ENCODE results near the gene SLC9A3.
A peak's percentile ranks its signal among the peaks of the same experiment; 100 is the strongest.

The SLC9A3 gene

DNA sequence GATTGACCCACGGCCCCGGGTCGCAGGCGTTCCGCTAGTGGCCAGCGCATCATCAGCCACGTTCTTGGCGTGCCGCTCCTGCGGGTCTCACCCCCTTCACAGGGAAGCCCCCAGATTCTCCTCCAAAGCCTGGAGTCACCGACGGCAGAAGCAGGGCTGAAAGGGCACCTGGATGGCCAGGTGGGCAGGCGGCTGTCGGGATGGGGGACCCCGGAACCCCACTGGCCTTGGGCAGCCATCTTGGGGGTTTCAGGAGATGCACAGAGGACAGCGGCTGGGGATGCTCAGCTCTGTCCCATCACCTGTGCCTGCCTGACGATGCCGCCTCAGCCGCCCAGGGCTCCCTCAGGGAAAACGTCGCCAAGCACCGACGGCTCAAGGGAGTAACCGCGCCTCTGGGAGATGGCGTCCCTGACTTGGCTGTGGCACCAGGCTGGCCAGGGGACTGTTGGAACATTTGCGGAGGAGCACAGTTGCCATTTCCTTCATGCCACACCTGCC lies 14.1 kb upstream of the SLC9A3 start:
- no peak for DNase-seq

DNA sequence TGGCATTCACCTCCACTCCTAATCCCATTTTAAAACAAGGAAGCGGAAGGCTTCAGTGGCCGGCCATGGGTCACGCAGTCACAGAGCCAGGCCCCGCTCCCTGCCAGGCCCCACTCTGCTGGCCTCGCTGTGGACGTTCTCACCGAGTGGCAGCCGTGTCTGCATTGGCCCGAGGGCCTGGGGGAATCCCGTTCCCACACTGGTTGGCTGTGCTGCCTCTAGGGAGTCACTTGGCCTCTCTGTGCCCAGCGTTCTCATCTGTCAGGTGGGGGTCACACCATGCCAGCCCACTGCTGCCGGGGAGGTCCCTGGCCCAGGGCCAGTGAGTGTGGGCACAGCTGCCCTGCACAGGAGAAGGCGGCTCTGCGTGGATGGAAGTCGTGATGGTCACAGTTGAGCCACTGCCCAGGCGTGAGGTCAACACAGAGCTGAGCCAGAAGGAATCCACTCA lies 13.4 kb upstream of the SLC9A3 start:
- DNase-seq, result no peak

DNA sequence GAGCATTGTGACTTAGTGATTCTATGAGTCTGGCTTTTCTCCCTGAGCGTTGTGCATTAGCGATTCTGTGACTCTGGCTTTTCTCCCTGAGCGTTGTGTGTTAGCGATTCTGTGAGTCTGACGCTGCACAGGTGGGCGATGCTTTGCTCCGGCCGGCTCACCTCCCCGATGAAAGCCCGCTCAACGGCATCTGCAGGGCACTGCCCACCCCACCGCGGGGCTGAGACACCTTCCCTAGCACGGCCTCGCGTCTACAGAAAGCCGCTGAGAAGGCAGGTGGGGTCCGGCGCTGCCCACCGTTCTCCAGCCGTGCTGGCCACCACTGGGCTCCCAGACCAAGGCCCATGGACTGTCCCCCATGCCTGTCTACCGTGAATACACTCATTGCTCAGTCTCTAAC lies 12.8 kb upstream of the SLC9A3 start:
- no peak for DNase-seq

DNA sequence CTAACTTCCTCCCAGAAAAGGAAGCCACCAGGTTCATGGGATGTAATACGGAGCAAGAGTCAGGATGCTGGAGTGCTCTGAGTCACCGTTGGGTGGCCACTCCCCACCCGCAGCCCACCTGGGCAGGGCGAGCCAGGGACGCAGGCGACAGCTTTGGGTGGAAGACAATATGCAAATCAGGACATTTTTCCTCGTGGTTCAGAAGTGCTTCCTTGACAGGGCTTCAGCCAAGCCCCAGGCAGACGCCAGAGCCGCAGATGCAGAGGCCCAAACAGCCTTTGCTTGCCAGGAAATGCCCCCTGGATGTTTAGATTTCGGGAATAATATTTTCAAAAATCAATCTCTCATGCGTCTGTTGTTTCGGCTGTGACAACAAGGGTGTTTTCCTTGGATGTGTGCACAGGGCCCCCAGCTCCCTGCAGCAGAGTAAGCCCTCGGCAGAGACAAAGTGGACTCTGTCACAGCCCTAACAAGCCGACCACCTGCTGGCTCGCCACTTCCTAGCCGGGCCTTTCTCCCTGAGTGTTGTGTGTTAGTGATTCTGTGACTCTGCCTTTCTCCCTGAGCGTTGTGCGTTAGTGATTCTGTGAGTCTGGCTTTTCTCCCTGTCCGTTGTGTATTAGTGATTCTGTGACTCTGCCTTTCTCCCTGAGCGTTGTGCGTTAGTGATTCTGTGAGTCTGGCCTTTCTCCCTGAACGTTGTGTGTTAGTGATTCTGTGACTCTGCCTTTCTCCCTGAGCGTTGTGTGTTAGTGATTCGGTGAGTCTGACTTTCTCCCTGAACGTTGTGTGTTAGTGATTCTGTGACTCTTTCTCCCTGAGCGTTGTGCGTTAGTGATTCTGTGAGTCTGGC lies 11.8 kb upstream of the SLC9A3 start:
- no peak for DNase-seq

DNA sequence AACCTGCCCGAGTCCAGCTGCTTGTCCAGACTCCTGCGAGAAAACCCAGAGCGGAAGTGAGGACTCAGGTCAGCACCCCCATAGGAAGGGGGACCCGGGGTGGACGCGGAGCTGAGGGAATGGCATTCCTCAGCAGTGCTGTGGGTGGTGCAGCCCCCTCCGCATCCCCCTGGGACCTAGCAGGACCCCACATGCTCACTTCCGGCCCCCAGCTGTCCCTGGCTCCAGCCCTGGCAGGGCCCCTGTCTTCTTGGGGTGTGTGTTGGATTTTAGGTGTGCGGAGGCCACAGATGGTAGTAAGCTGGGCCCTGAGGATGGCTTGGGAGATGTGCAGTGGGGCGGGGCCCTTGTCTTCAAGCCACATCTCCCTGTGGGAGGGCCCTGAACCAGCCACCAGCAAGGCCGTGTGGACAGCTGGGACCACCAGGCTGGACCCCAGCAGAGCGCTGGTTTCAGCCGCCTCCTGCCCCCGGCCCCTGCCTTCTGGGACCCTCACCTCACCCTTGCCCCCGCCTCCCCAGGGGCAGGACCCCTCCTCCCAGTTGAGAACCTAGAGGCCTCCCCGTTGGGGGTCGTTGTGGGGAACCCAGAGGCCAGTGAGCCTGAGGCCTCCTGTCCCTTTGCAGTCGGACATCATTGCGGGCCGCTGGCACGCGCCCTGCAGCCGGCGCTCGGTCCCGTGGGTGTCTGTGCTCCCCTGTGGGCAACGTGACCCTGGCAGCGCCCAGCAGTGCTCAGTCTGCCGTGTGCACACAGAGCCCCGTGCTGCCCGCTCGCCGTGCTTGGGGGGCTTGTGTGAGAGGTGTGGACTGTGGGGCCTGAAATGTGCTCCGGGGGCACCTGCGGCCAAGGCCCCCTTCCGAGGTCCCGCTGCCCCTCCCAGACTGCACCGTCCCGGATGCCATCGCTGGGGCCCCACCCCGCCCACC lies 10.8 kb upstream of the SLC9A3 start:
- DNase-seq, result no peak

DNA sequence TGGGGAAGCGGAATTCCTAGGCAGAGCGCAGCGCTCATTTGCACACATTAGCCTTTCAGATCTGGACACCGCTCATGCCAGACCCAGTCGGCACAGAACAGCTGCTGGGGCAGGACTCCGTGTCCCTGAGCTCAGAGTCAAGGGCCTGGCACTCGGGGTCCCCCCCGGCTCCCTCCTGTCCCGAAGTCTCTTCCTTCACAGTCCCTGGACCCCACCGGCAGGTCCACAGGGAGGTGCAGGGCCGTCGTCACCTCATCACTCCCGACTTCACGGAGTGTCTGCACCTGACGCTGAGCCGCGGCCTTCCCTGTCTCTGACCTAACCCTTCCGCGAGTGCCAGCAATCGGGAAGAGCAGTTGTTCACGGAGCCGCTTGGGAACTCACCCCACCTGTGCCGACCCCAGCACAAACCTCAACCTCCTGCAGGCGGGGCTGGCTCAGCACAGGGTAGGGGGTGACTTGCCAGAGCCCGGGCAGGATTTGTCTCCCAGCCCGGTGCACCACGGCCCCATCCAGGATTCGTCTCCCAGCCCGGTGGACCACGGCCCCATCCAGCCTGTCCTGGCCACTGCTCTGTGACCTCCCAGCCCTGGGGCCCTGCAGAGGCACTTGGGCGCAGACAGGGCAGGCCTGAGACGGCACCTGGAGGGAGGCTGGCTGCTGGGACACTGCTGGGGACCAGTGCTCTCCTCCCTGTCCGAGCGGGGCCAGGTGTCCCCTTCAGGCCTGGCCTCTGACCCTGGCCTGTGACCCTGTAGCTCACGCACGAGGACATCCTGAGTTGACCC lies 9.9 kb upstream of the SLC9A3 start:
- DNase-seq, result no peak

DNA sequence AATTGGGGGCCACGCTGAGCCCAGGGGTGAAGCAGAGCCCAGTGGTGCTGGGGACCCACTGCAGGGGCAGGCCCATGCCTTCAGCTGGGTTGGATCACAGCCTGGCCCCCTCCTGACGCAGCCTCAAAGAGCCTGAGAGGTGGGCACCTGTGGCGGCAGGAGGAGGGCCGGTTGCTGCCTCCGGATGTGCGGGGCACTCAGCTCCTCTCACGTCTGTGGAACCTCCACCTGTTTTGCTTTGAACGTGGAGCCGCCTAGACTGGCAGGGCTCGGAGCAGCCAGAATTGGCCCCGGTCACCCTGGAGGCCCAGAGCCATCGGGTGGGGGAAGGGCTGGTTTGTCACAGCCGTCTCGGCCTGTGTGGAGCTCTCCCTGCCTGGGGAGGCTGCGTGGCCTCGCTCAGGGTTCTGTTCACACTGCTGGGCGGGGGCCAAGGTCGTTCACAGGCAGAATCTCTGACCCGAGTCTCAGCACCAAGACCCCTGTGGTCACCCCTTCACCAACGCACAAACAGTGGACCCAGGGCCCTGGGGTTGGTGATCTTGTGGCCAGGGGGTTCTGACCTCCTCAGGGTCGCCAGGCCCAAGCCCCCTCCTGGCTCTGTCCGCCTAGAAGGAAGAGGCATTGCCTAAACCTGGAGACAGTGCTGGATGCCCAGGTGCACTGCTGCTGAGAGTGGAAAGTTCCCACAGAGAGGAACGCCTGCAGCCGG lies 9.2 kb upstream of the SLC9A3 start:
- DNase-seq, result no peak

DNA sequence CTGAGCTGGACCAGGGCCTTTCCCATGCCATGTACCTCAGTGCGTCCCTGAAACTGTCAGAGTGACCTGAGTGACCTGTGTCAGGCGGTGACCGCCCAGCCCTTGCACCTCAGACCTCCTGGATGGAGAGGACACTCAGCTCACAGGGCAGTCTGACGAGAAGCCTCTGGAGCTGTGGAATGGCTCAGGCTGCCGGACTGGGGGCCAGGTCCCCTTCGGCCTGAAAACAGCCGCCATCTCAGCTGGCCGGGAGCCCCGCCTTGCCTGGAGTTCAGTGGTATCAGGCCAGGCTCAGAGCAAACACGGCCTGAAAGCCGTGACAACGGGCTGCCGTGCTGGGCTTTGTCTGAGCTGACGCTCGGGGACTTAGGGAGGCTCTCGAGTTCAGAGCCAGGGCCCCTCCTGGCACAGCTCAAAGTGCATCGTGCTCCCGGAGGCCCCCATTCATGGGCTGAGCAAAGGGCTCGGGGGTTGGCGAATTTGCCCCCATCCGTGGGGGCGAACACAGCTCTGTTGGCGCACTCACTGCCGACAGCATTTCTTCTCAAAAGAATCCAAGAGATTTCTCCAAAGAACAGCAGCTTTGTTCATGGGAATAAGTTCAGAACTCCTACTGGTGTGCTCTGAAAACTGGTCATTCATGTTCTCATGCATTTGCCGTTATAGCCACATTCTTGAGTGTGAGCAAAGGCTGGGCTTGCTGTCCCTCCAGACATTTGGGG lies 8.4 kb upstream of the SLC9A3 start:
- no peak for DNase-seq

DNA sequence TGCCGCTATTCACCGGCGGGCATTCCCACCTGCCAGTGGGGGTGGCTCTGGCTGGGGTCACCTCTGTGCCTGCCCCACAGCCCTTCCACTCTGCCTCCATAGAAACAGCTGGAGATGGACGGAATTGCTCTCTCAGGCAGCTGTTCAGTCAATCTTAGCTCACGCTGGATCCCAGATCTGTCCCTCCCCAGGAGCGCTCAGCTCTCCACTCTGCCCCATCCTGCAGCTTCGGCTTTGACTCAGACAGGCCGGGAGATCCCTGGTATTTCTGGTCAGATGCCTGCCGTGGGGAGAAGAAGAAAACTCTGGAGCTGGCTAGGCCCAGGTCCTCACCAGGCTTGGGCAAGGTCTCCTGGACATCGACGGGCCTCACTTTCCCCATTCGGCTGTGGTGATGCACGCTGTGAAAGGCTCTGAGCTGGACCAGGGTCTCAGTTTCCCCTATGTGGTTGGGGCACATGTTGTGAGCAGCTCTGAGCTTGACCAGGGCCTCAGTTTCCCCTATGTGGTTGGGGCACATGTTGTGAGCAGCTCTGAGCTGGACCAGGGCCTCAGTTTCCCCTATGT lies 7.6 kb upstream of the SLC9A3 start:
- no peak for DNase-seq

DNA sequence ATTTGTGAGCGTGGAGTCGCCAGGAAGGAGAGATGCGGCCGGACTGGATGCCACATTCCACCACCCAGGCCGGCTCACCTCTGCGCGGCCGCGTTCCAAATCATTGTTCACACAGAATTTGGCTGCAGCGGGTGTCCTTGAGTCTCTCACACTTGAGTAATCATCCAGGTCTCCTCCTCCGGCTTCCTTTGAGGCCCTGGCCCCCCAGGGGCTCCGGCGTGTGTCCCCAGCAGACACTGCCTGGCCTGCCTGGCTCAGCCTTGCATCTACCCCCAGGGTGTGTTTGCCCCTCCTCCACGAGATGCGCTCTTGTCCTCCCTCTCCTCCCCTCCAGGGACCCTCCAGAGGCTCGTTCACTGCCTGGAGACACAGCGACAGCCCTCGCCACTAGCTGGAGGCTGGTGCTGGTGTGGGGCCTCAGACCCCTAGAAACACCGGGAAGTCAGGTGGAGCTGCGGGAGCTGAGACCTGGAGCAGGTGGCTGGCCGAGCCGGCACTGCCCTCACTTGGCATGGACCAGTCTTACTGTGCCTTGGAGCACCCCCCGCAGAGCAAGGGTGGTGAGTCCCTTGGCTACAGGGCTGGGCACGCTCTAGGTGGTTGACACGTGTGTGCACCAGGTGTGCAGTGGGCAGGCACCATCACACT lies 7.0 kb upstream of the SLC9A3 start:
- DNase-seq, result no peak

DNA sequence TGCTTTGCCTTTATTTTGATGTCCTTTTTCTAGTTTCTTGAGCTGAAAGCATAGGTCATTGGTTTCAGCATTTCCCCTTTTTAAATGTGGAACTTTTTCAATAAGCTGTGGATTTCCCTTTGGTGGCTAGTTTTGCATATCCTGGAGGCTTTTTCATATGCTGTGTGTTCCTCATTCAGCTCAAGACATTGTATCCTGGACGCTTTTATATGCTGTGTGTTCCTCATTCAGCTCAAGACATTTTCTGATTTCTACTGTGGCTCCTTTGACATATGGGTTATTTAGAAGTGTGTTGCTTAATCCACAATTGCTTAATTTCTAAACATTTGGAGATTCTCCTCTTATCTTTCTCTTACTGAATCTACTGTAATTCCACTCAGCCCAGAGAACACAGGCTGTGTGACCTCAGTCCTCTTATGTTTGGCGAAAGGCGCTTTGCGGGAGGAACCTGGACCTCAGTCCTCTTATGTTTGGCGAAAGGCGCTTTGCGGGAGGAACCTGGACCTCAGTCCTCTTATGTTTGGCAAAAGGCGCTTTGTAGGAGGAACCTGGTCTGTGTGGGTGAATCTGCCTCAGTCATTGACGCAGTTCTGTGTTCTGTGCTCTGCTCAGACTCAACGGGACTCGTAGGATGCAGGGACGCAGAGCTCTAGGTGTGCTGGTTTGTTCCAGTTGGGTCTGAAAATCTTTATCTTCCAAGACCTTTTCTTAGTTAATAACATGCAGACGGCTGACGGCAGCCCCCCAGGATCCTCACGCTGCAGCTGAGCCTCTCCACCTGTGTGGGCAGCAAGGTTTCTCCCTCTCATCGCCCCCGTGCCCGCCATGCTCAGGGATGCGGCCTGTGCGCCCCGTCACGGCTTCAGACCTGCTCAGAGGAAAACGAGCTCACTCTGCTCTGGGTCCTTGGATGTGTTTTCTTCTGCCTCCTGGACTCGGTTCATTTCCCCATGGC lies 6.0 kb upstream of the SLC9A3 start:
- DNase-seq, result no peak

DNA sequence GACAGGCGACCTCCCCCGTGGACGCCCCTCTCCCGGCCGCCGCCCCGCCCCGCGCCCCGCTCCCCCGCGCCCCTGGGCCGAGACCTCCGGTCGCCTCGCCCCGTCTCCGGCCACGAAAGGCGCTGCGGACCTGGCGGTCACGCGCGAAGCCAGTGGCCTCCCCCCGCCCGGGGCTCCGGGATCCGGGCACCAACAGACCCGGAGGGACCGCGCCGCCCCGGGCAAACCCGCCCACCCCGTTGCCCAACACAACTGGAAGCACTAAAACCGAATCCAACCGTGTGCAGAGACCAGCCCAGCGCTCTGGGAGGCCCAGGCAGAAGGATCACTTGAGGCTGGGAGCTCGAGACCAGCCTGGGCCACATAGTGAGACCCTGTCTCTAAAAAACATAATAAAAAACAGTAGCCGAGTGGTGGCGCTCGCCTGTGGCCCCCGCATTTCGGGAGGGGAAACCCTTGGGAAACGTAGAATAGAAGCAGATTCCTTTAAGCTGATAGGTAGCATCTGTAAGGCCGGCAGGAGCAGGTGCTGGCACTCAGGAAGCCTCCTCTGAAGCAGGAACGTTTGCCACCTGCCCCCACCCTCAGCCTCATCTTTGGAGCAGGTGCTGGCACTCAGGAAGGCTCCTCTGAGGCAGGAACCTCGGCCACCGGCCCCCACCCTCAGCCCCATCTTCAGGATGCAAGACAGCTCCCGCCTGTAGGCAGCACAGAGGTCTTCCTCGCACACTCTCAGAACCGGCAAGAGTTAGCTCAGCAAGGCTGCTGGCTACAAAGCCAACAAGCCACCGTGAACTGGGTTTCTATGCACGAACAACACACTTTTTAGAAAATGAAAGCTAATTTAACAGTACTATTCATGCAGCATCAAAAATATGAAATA lies 4.6 kb upstream of the SLC9A3 start:
- DNase-seq, result peak; percentile 22

DNA sequence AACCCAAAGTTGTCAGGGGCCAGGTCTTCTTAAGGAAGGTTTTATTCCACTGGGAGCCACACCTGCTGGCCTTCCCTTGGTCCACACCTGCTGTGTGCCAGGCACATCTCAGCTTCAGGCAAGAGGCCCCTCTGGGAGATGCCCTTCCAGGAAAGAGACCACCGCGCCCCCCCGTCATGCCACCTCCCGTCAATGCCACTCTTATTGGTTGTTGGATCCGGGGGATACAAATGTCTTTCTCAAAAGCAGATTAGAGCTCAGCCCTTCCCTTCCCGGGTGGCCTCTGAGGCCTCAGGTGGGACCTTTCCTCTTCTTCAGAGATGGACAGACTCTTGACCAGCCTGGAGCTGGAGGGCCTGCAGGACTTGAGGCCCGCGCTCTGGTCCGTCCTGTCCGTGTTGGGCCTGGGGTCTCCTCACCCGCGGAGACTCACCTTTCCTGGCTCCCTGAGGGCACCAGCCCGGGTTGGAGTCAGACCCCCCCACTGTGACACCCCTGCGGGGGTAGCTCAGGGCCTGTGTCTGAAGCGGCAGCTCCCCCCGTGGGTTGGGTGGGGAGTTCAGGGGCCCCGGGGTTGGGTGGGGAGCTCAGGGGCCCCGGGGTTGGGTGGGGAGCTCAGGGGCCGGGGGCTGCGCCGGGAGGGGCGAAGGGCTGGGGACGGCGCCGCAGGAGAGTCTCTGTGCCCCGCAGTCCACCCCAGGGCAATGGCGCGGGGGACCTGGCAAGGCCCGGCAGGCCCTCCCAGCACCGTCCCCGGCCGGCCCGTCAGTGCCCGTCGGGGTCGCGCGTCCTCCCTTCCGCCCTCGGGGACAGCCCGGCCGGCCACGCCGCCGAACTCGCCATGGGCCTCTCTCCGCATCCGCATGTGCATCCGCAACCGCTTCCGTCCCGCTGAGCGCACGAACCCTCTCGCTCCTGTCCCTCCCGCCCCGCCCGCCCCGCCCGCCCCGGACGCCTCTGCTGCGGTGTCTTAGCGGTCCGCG lies 3.7 kb upstream of the SLC9A3 start:
- no peak for DNase-seq

DNA sequence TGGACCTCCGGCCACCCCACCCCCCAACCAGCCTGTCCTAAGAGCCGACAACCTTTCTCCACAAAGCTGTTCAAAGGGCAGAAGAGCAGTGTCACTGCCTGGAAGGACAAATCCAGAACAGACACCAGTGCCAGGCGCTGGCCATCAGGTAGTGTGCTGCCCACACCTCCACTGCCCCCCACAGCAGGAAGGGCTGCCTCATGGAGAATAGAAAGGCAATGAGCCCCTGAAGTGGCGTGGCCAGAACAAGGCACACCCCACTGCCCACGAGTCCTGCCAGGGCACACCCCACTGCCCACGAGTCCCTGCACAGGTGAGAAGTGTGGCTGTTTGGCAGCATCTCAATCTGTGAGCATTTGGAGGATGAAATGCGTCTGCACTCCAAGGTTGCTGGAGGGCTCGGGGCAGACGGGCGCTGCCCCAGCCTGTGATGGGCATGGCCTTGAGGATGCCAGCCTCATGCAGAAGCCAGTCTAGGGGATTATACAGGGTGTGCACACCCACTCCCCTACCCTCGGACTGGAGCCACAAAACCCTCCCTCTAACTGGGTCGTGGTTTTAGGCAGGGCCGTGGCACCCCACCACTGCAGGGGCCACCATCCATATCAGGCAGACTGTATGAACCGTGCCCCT lies 2.3 kb upstream of the SLC9A3 start:
- no peak for DNase-seq

DNA sequence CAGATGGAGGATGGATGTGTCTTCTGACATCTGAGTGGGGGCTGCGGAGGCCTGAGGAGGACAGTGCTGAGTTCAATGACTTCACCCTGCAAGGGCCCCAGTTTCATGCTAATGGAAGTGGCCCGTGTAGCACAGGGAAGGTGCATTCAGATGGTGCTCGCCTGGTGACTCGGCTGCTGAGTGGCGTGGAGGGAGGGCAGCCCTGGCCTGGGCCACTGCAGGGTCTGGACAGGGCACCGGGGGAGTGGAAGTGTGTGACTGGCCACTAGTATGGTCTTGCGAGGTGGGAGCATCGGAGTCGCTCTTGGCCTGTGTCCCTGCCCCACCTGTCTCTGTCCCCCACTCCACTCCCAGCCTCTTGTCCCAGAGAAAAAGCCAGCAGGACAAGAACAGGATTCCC lies 1.7 kb upstream of the SLC9A3 start:
- no peak for DNase-seq

DNA sequence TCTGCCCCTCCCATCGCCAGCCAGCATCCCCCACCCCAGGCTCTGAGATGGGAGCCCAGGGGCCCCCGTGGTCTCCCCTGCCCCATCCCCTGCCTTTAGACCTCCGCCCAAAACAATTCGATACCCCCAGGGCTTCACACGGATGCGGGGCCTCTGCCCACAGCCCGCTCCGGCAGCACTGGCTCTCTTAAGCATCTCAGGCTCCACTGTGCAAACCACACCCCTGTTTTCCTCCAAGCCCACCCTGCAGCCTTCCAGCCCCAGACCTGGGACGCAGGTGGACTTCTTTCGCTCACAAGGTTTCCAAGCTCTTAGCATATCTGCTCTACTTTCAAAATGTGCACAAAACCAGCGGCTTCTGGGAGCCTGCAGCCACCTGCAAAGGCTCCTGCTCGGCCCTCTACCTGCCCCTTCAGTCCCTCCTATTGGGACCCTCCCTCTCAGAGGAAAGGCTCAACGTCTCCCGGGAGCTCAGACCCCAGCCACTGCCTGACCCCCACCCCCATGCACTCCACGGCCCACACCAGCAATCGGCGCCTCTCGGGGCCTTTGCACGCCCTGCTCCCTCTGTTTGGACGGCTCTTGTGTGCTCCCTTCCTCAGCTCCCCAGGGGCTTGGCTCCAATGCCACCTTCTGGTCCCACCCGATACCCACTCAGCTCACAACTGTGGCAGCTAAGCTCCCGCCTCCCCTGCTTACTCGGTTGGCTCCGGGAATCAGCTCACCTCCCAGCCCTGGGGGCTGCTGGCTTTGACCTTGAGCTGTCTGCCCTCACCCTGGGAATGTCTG lies 918 bp upstream of the SLC9A3 start:
- DNase-seq, result no peak
